HepG2 (cell line): ENCODE results near the gene ABHD12. TPM values are rescaled to one million over a fixed set of nuclear protein-coding genes. Genes with fewer than 3 reads are reported as not detected.

Source experiments
- ATAC-seq: fragments of 200-7000 bp; cut with Tn5 transposase; 3 replicates; pipeline ENCODE4 v1.9.1; 2020; ENCODE audit warnings: mild to moderate bottlenecking, moderate library complexity
- BruUV-seq: library from RNA; stranded (reverse); fragments of 400-500 nt; replicated peaks from 2 replicates; lab custom pipeline; 2021; lab: Mats Ljungman, UMichigan
- CTCF ChIA-PET: fragments of 300-600 bp; formaldehyde crosslinking; extraction: SDS; loops from one replicate; lab custom pipeline; 2021; ENCODE audit warnings: low total read pairs, inconsistent platforms, low intra/inter-chr PET ratio; lab: Yijun Ruan, JAX
- POLR2A ChIA-PET: fragments of 350-600 bp; sonication (Branson Sonifier 250); formaldehyde crosslinking; loops from one replicate; lab custom pipeline; 2020; ENCODE audit warnings: antibody characterized with exemption, inconsistent platforms; lab: Yijun Ruan, JAX
- DNase-seq: peaks from one replicate; pipeline ENCODE4 v3.0.0-alpha.2; 2015; ENCODE audit warnings: low spot score
- FAIRE-seq: peaks from 3 replicates; lab custom pipeline; 2011; peaks lifted over from hg19 to GRCh38; lab: Jason Lieb, UNC
- H2AFZ ChIP-seq: one replicate; pipeline ENCODE4 v1.6.1; 2011; ENCODE audit warnings: low read length, inconsistent platforms
- H3K27ac ChIP-seq: fragments of 300-600 bp; 3 replicates; pipeline ENCODE4 v1.8.0; 2011; ENCODE audit warnings: mixed run types, mild to moderate bottlenecking, mixed read lengths, low read length, inconsistent platforms; ENCODE audit not compliant: insufficient read depth; ENCODE audit errors: extremely low read length
- H3K27me3 ChIP-seq, 2 experiments: fragments of 200-600 bp in 1 of 2; 2 replicates in 1 of 2; 3 replicates in 1 of 2; pipeline versions ENCODE4 v1.6.0 to v1.8.0; 2011; ENCODE audit warnings: low read length in 2 of 2, mild to moderate bottlenecking in 2 of 2, moderate library complexity in 2 of 2, inconsistent platforms in 1 of 2; ENCODE audit not compliant: insufficient read depth in 2 of 2, control insufficient read depth in 1 of 2
- H3K36me3 ChIP-seq, 2 experiments: fragments of 200-600 bp in 1 of 2; replicated peaks in 1 of 2; 2 replicates in 1 of 2; 3 replicates in 1 of 2; pipeline versions ENCODE4 v1.5.1 to v1.8.0; 2011; ENCODE audit warnings: low read length in 2 of 2, inconsistent platforms in 1 of 2; ENCODE audit not compliant: insufficient read depth in 2 of 2, control insufficient read depth in 1 of 2
- H3K4me1 ChIP-seq: 2 replicates; pipeline ENCODE4 v1.5.1; 2012; ENCODE audit warnings: low read length, inconsistent platforms; ENCODE audit not compliant: insufficient read depth
- H3K4me2 ChIP-seq: 2 replicates; pipeline ENCODE4 v1.6.0; 2011; ENCODE audit warnings: low read depth, low read length, inconsistent platforms
- H3K4me3 ChIP-seq, 3 experiments: fragments of 200-600 bp in 1 of 3; sonication (generic), shearing (Covaris generic) in 1 of 3; replicated peaks in 1 of 3; 2 replicates each; pipeline ENCODE4 v1.5.1; 2011 to 2016; ENCODE audit warnings: low read length in 3 of 3, inconsistent platforms in 2 of 3, low read depth in 2 of 3, mild to moderate bottlenecking in 2 of 3, control low read depth in 1 of 3, mixed read lengths in 1 of 3; ENCODE audit not compliant: insufficient read depth in 1 of 3
- H3K79me2 ChIP-seq: one replicate; pipeline ENCODE4 v1.6.1; 2011; ENCODE audit warnings: low read length, inconsistent platforms; ENCODE audit not compliant: insufficient read depth
- H3K9ac ChIP-seq: 2 replicates; pipeline ENCODE4 v1.6.0; 2011; ENCODE audit warnings: mild to moderate bottlenecking, low read depth, low read length, inconsistent platforms; ENCODE audit not compliant: insufficient read depth
- H3K9me3 ChIP-seq: 2 replicates; pipeline ENCODE4 v1.5.1; 2012; ENCODE audit warnings: mild to moderate bottlenecking, low read length
- H4K20me1 ChIP-seq: 2 replicates; pipeline ENCODE4 v1.6.0; 2011; ENCODE audit warnings: inconsistent platforms, mild to moderate bottlenecking, low read length, moderate library complexity; ENCODE audit not compliant: insufficient read depth
- AGO2 ChIP-seq: fragments of 200-400 bp; formaldehyde crosslinking; optimal IDR thresholded peaks from 2 replicates; pipeline ENCODE3; 2017; ENCODE audit warnings: mild to moderate bottlenecking, low read depth, low read length, moderate library complexity
- ASH2L ChIP-seq: fragments of 300-600, 200-600 bp; sonication (generic); IDR thresholded peaks from 2 replicates; pipeline ENCODE4 v1.7.0; 2017; ENCODE audit warnings: low read depth, mild to moderate bottlenecking, moderate library complexity, mixed read lengths, low read length; ENCODE audit not compliant: insufficient read length
- ETV6 ChIP-seq: sonication (generic); formaldehyde crosslinking; conservative IDR thresholded peaks from 2 replicates; pipeline ENCODE4 v1.4.0; 2020; ENCODE audit warnings: missing genetic modification reagents
- MAFK ChIP-seq, 2 experiments: IDR thresholded peaks in 1 of 2; conservative IDR thresholded peaks in 1 of 2; 2 replicates each; pipeline ENCODE4 v1.6.1; 2011; ENCODE audit warnings: improper control_type of control experiment in 2 of 2, low read length in 2 of 2
- RBAK ChIP-seq: sonication (generic); formaldehyde crosslinking; IDR thresholded peaks from 2 replicates; pipeline ENCODE4 v1.5.1; 2020; ENCODE audit warnings: mild to moderate bottlenecking, missing genetic modification reagents
- STAG1 ChIP-seq: sonication (generic); formaldehyde crosslinking; IDR thresholded peaks from 2 replicates; pipeline ENCODE4 v1.4.0; 2020; ENCODE audit warnings: missing genetic modification reagents
- XRCC5 ChIP-seq: fragments of 200-400 bp; formaldehyde crosslinking; optimal IDR thresholded peaks from 2 replicates; pipeline ENCODE3; 2017; ENCODE audit warnings: mild to moderate bottlenecking, low read length
- ZNF670 ChIP-seq: sonication (generic); formaldehyde crosslinking; IDR thresholded peaks from 2 replicates; pipeline ENCODE4 v1.8.0; 2022; ENCODE audit warnings: mild to moderate bottlenecking, missing genetic modification reagents, borderline replicate concordance
- WGBS: methylation state at CpG from one replicate; pipeline ENCODE4 v1.1.6; 2017; ENCODE audit warnings: low lambda C conversion rate; 5-methylcytosine and 5-hydroxymethylcytosine counted together
- in situ Hi-C: cut with HindIII; loops from 2 replicates; pipeline ENCODE4 v1.10.0; 2017; ENCODE audit warnings: low pct_unique_long_range_greater_than_20kb; ENCODE audit not compliant: extremely low pct_ligation_motif_present
- intact Hi-C: fragments of 100-400 bp; cut with micrococcal nuclease; formaldehyde crosslinking; loops from one replicate; pipeline ENCODE4 v1.10.0; 2022; ENCODE audit not compliant: unreplicated experiment
- polyA plus RNA-seq, 8 experiments: library from polyadenylated mRNA; depleted of rRNA in 3 of 8; stranded (reverse) in 7 of 8; unstranded in 1 of 8; fragments of >200 nt; fragmentation: Illumina TruSeq in 4 of 8; extraction: Trizol in 4 of 8; gene quantifications; 2 replicates each; pipeline versions ENCODE4 v1.2.1 to v1.2.3, GENCODE V29; 2011 to 2016; ENCODE audit warnings: low read depth in 4 of 8, missing spikeins in 1 of 8, mixed read lengths in 1 of 8; ENCODE audit not compliant: insufficient read depth in 1 of 8
- total RNA-seq, 5 experiments: library from RNA; depleted of rRNA; stranded (reverse); fragments of >200 nt; fragmentation: Illumina TruSeq; extraction: Trizol; gene quantifications; 2 replicates each; pipeline ENCODE4 v1.2.3, GENCODE V29; 2016; ENCODE audit warnings: low read depth in 1 of 5
- TF ChIP-seq, protein P1 (sequence below): sonication (generic); formaldehyde crosslinking; IDR thresholded peaks from 2 replicates; pipeline ENCODE4 v1.5.0; 2020; ENCODE audit warnings: missing genetic modification reagents, mild to moderate bottlenecking, borderline replicate concordance
- TF ChIP-seq, protein P2 (sequence below): sonication (generic); formaldehyde crosslinking; conservative IDR thresholded peaks from 2 replicates; pipeline ENCODE4 v1.8.1; 2023; ENCODE audit warnings: missing genetic modification reagents
- TF ChIP-seq, protein P3 (sequence below): sonication (generic); formaldehyde crosslinking; IDR thresholded peaks from 2 replicates; pipeline ENCODE4 v1.4.0; 2020; ENCODE audit warnings: missing genetic modification reagents
- TF ChIP-seq, protein P4 (sequence below): sonication (generic); formaldehyde crosslinking; IDR thresholded peaks from 2 replicates; pipeline ENCODE4 v1.4.0; 2020; ENCODE audit warnings: missing genetic modification reagents

ABHD12 gene
- total and polyA plus RNA-seq, 2 of the 13 experiments (the other 11 are each of a cell fraction or from before 2014, with no cell fraction given) = 23.5 to 72.1 TPM

DNA sequence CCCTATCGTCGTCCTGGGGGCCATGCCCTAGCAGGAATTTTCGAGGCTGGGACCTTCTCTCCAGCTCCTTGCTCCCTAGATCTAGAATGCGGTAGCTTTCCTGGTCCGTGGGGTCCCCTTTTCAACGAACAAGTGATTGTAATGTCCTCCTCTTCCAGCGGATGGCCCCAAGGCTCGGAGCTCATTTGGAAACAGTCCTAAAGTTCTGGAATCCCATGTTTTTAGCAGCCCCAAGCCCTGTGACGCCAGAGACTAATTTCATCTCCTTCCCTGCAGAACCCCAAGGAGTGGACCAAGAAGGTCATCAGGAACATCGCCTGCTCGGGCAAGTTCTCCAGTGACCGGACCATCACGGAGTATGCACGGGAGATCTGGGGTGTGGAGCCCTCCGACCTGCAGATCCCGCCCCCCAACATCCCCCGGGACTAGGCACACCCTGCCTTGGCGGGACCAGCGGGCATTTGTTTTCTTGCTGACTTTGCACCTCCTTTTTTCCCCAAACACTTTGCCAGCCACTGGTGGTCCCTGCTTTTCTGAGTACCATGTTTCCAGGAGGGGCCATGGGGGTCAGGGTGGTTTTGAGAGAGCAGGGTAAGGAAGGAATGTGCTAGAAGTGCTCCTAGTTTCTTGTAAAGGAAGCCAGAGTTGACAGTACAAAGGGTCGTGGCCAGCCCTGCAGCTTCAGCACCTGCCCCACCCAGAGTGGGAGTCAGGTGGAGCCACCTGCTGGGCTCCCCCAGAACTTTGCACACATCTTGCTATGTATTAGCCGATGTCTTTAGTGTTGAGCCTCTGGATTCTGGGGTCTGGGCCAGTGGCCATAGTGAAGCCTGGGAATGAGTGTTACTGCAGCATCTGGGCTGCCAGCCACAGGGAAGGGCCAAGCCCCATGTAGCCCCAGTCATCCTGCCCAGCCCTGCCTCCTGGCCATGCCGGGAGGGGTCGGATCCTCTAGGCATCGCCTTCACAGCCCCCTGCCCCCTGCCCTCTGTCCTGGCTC is 94.2 kb downstream of the ABHD12 start:
- intact Hi-C loops (loop anchor here (10.0 kb wide), 1 partner anchor 98 kb away; the partner anchor contains the start of gene ABHD12), in situ Hi-C loops (loop anchor here (5.0 to 10.0 kb wide), 2 partner anchors 101 to 302 kb away; partner anchors contain the start of gene APMAP)
- 93% methylated on average over 22 of the region's 24 CpGs for WGBS
- Histone ChIP-seq H2AFZ (no peak overlapping the region), H3K79me2 (no peaks in the 10 kb centered on the region), H4K20me1 (no peaks in the 10 kb centered on the region), H3K27ac (no peak overlapping the region), H3K4me2 (no peak overlapping the region), H3K27me3 (no peaks in the 10 kb centered on the region), H3K4me1 (0 out of 2 replicates have a peak, but pooled peaks cover 5% of the 10 kb centered on the region), H3K4me3 (no peak overlapping the region), H3K36me3 (peaks cover 9 to 11% of the 10 kb centered on the region in 2 experiments; a peak in 3 of 5 replicates), H3K9ac (no peak overlapping the region), H3K9me3 (no peaks in the 10 kb centered on the region)
- peak; percentile 47 for ATAC-seq
- FAIRE-seq = peak; percentile 88
- no TSS peak for BruUV-seq
- peak; percentile 50 for DNase-seq
- POLR2A ChIA-PET = interaction anchor here (1.1 to 1.5 kb wide), 2 partner anchors 102 to 111 kb away, joined by 3 to 6 read pairs; partner anchors contain the start of gene GINS1
- CTCF ChIA-PET = interaction anchor here (0.7 to 6.9 kb wide), 3 partner anchors 94 to 302 kb away, joined by 3 to 157 read pairs (median 4); partner anchors contain the start of gene ABHD12
- TF ChIP-seq AGO2 = peak; percentile 61
- TF ChIP-seq, protein P1, sequence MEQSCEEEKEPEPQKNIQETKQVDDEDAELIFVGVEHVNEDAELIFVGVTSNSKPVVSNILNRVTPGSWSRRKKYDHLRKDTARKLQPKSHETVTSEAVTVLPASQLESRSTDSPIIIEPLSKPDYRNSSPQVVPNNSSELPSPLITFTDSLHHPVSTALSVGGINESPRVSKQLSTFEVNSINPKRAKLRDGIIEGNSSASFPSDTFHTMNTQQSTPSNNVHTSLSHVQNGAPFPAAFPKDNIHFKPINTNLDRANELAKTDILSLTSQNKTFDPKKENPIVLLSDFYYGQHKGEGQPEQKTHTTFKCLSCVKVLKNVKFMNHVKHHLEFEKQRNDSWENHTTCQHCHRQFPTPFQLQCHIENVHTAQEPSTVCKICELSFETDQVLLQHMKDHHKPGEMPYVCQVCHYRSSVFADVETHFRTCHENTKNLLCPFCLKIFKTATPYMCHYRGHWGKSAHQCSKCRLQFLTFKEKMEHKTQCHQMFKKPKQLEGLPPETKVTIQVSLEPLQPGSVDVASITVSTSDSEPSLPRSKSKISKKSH (CRISPR knock-in tag) = peak; percentile 10; the same call in 1 of the 2 replicates
- no peak for TF ChIP-seq ETV6 (CRISPR knock-in tag)
- no peak for TF ChIP-seq RBAK
- TF ChIP-seq XRCC5 = peak; percentile 67
- TF ChIP-seq, protein P2, sequence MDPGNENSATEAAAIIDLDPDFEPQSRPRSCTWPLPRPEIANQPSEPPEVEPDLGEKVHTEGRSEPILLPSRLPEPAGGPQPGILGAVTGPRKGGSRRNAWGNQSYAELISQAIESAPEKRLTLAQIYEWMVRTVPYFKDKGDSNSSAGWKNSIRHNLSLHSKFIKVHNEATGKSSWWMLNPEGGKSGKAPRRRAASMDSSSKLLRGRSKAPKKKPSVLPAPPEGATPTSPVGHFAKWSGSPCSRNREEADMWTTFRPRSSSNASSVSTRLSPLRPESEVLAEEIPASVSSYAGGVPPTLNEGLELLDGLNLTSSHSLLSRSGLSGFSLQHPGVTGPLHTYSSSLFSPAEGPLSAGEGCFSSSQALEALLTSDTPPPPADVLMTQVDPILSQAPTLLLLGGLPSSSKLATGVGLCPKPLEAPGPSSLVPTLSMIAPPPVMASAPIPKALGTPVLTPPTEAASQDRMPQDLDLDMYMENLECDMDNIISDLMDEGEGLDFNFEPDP (CRISPR knock-in tag) = no peak
- TF ChIP-seq, protein P3, sequence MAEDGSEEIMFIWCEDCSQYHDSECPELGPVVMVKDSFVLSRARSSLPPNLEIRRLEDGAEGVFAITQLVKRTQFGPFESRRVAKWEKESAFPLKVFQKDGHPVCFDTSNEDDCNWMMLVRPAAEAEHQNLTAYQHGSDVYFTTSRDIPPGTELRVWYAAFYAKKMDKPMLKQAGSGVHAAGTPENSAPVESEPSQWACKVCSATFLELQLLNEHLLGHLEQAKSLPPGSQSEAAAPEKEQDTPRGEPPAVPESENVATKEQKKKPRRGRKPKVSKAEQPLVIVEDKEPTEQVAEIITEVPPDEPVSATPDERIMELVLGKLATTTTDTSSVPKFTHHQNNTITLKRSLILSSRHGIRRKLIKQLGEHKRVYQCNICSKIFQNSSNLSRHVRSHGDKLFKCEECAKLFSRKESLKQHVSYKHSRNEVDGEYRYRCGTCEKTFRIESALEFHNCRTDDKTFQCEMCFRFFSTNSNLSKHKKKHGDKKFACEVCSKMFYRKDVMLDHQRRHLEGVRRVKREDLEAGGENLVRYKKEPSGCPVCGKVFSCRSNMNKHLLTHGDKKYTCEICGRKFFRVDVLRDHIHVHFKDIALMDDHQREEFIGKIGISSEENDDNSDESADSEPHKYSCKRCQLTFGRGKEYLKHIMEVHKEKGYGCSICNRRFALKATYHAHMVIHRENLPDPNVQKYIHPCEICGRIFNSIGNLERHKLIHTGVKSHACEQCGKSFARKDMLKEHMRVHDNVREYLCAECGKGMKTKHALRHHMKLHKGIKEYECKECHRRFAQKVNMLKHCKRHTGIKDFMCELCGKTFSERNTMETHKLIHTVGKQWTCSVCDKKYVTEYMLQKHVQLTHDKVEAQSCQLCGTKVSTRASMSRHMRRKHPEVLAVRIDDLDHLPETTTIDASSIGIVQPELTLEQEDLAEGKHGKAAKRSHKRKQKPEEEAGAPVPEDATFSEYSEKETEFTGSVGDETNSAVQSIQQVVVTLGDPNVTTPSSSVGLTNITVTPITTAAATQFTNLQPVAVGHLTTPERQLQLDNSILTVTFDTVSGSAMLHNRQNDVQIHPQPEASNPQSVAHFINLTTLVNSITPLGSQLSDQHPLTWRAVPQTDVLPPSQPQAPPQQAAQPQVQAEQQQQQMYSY = no peak
- no peak for TF ChIP-seq ASH2L
- TF ChIP-seq, protein P4, sequence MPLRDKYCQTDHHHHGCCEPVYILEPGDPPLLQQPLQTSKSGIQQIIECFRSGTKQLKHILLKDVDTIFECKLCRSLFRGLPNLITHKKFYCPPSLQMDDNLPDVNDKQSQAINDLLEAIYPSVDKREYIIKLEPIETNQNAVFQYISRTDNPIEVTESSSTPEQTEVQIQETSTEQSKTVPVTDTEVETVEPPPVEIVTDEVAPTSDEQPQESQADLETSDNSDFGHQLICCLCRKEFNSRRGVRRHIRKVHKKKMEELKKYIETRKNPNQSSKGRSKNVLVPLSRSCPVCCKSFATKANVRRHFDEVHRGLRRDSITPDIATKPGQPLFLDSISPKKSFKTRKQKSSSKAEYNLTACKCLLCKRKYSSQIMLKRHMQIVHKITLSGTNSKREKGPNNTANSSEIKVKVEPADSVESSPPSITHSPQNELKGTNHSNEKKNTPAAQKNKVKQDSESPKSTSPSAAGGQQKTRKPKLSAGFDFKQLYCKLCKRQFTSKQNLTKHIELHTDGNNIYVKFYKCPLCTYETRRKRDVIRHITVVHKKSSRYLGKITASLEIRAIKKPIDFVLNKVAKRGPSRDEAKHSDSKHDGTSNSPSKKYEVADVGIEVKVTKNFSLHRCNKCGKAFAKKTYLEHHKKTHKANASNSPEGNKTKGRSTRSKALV (CRISPR knock-in tag) = no peak
- TF ChIP-seq MAFK (conservative IDR thresholded peaks at IDR 0.05 in 1 of 2, IDR thresholded peaks at IDR 0.05 in 1 of 2; ENCODE audit: low read length in 2 of 2) = peak; percentile 30 to 48; a peak in 3 of 4 replicates
- peak; percentile 44 for TF ChIP-seq STAG1
- TF ChIP-seq ZNF670 (CRISPR knock-in tag) = no peak
